ENCODE measurements around the gene ZCWPW2. TPM values are rescaled to one million over a fixed set of nuclear protein-coding genes. Genes with fewer than 3 reads are reported as not detected.

Gene ZCWPW2
- total RNA-seq, 1 experiment from 2014 or later = not detected

- Mint-ChIP-seq H3K4me1 (ENCODE audit: low read depth, unreplicated experiment) (no peaks in the 10 kb centered on the region), H3K27me3 (ENCODE audit: unreplicated experiment) (no peaks in the 10 kb centered on the region), H3K36me3 (ENCODE audit: insufficient read depth, unreplicated experiment) (no peaks in the 10 kb centered on the region), H3K9me3 (ENCODE audit: low read depth, unreplicated experiment) (peaks cover 2% of the 10 kb centered on the region), H3K4me3 (ENCODE audit: low read depth, unreplicated experiment) (no peak overlapping the region), H3K27ac (ENCODE audit: unreplicated experiment) (no peak overlapping the region)
- no peak for DNase-seq
- no TSS peak for BruUV-seq (replicated peaks)
- TF ChIP-seq, protein P1, sequence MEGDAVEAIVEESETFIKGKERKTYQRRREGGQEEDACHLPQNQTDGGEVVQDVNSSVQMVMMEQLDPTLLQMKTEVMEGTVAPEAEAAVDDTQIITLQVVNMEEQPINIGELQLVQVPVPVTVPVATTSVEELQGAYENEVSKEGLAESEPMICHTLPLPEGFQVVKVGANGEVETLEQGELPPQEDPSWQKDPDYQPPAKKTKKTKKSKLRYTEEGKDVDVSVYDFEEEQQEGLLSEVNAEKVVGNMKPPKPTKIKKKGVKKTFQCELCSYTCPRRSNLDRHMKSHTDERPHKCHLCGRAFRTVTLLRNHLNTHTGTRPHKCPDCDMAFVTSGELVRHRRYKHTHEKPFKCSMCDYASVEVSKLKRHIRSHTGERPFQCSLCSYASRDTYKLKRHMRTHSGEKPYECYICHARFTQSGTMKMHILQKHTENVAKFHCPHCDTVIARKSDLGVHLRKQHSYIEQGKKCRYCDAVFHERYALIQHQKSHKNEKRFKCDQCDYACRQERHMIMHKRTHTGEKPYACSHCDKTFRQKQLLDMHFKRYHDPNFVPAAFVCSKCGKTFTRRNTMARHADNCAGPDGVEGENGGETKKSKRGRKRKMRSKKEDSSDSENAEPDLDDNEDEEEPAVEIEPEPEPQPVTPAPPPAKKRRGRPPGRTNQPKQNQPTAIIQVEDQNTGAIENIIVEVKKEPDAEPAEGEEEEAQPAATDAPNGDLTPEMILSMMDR (IDR thresholded peaks at IDR 0.05; ENCODE audit: unreplicated experiment) = no peak
- CTCF ChIA-PET = no interaction called here
- intact Hi-C loops (cut with micrococcal nuclease; ENCODE audit: unreplicated experiment) = no loop called here
Measured at GRCh38 chr3:28574036-28574435, 225.5 kb downstream of the ZCWPW2 start.

GRCh38 chr3:28575100-28575745 lies 226.7 kb downstream of the ZCWPW2 start:
- Mint-ChIP-seq H3K36me3 (ENCODE audit: insufficient read depth, unreplicated experiment) (no peaks in the 10 kb centered on the region), H3K4me1 (ENCODE audit: low read depth, unreplicated experiment) (no peaks in the 10 kb centered on the region), H3K27me3 (ENCODE audit: unreplicated experiment) (no peaks in the 10 kb centered on the region), H3K9me3 (ENCODE audit: low read depth, unreplicated experiment) (peaks cover 2% of the 10 kb centered on the region), H3K27ac (ENCODE audit: unreplicated experiment) (no peak overlapping the region), H3K4me3 (ENCODE audit: low read depth, unreplicated experiment) (no peak overlapping the region)
- TF ChIP-seq, protein P1 (IDR thresholded peaks at IDR 0.05; ENCODE audit: unreplicated experiment) = no peak
- no peak for DNase-seq
- BruUV-seq (replicated peaks) = no TSS peak
- intact Hi-C loops (cut with micrococcal nuclease; ENCODE audit: unreplicated experiment) = no loop called here
- CTCF ChIA-PET = no interaction called here

Other genes starting within 250 kb of the ZCWPW2 start
- gene CMC1, start 107.1 kb upstream of the ZCWPW2 start, total RNA-seq (2022) = 24.3 and 32.0 TPM in 2 replicates
- gene AZI2, start 103 bp downstream of the ZCWPW2 start, total RNA-seq (2022) = 37.5 and 47.3 TPM in 2 replicates

Data from Calu3 (cell line).